Endothelial cell of umbilical vein (primary cell): ENCODE results near the gene MS4A7. TPM values are rescaled to one million over a fixed set of nuclear protein-coding genes. Genes with fewer than 3 reads are reported as not detected.

ENCODE experiments used
- BruUV-seq: library from RNA; stranded (reverse); fragments of 400-500 nt; replicated peaks from 2 replicates; lab custom pipeline; 2021; lab: Mats Ljungman, UMichigan
- CTCF ChIA-PET: fragments of 300-600, 350-600 bp; sonication (Branson Sonifier 250); formaldehyde crosslinking; loops from one replicate; lab custom pipeline; 2021; ENCODE audit warnings: antibody characterized with exemption, inconsistent platforms; lab: Charles Lee
- POLR2A ChIA-PET: fragments of 300-600, 350-600 bp; sonication (Branson Sonifier 250); formaldehyde crosslinking; loops from one replicate; lab custom pipeline; 2021; ENCODE audit warnings: antibody characterized with exemption, inconsistent platforms; lab: Charles Lee
- DNase-seq: peaks from one replicate; pipeline ENCODE4 v3.0.0-alpha.2; 2011; ENCODE audit warnings: low read depth, low spot score
- FAIRE-seq: peaks from 2 replicates; lab custom pipeline; 2011; peaks lifted over from hg19 to GRCh38; lab: Jason Lieb, UNC
- H2AFZ ChIP-seq: 2 replicates; pipeline ENCODE4 v1.6.0; 2012; ENCODE audit warnings: low read depth, low read length, control low read depth, inconsistent platforms
- H3K27ac ChIP-seq: 2 replicates; pipeline ENCODE4 v1.5.1; 2011; ENCODE audit warnings: low read depth, mild to moderate bottlenecking, control low read depth, low read length, moderate library complexity; ENCODE audit not compliant: insufficient read depth
- H3K27me3 ChIP-seq, 2 experiments: 2 replicates each; pipeline versions ENCODE4 v1.6.0 to v1.6.1; 2011; ENCODE audit warnings: low read length in 2 of 2, mixed read lengths in 1 of 2; ENCODE audit not compliant: control insufficient read depth in 2 of 2, insufficient read depth in 2 of 2
- H3K36me3 ChIP-seq, 2 experiments: 2 replicates in 1 of 2; 3 replicates in 1 of 2; pipeline ENCODE4 v1.5.1; 2011; ENCODE audit warnings: low read length in 2 of 2, mild to moderate bottlenecking in 1 of 2, moderate library complexity in 1 of 2; ENCODE audit not compliant: control insufficient read depth in 2 of 2, insufficient read depth in 2 of 2; ENCODE audit errors: extremely low read depth in 1 of 2
- H3K4me1 ChIP-seq: 3 replicates; pipeline ENCODE4 v1.5.1; 2011; ENCODE audit warnings: mild to moderate bottlenecking, low read length; ENCODE audit not compliant: control insufficient read depth, insufficient read depth; ENCODE audit errors: extremely low read depth
- H3K4me2 ChIP-seq: 2 replicates; pipeline ENCODE4 v1.6.1; 2011; ENCODE audit warnings: low read length, control low read depth, mixed read lengths; ENCODE audit not compliant: insufficient read depth
- H3K4me3 ChIP-seq, 3 experiments: fragments of 200-600 bp in 1 of 3; sonication (generic), shearing (Covaris generic) in 1 of 3; replicated peaks in 1 of 3; 2 replicates each; pipeline ENCODE4 v1.5.1; 2011 to 2016; ENCODE audit warnings: control low read depth in 3 of 3, low read length in 3 of 3, mild to moderate bottlenecking in 2 of 3, inconsistent platforms in 1 of 3, low read depth in 1 of 3, moderate library complexity in 1 of 3; ENCODE audit not compliant: insufficient read depth in 1 of 3
- H3K79me2 ChIP-seq: 2 replicates; pipeline ENCODE4 v1.6.0; 2012; ENCODE audit warnings: low read length, inconsistent platforms; ENCODE audit not compliant: control insufficient read depth, insufficient read depth
- H3K9ac ChIP-seq: replicated peaks from 2 replicates; pipeline ENCODE3; 2011; ENCODE audit warnings: low read length, control low read depth; ENCODE audit not compliant: insufficient read depth; ENCODE audit errors: extremely low read depth
- H3K9me1 ChIP-seq: replicated peaks from 3 replicates; pipeline ENCODE4 v1.6.0; 2011; ENCODE audit warnings: mild to moderate bottlenecking, low read length; ENCODE audit not compliant: control insufficient read depth, insufficient read depth; ENCODE audit errors: extremely low read depth
- H3K9me3 ChIP-seq: replicated peaks from 2 replicates; pipeline ENCODE4 v1.5.1; 2012; ENCODE audit warnings: low read length, inconsistent platforms; ENCODE audit not compliant: control insufficient read depth, insufficient read depth
- H4K20me1 ChIP-seq: replicated peaks from 2 replicates; pipeline ENCODE3; 2011; ENCODE audit warnings: mild to moderate bottlenecking, low read length; ENCODE audit not compliant: control insufficient read depth, insufficient read depth; ENCODE audit errors: extremely low read depth
- EZH2 ChIP-seq: IDR thresholded peaks from 2 replicates; pipeline ENCODE4 v1.6.1; 2012; ENCODE audit warnings: borderline replicate concordance, low read depth, mild to moderate bottlenecking, moderate library complexity, low read length, inconsistent platforms; ENCODE audit not compliant: severe bottlenecking
- FOS ChIP-seq: IDR thresholded peaks from 2 replicates; pipeline ENCODE4 v1.6.1; 2011; ENCODE audit warnings: mild to moderate bottlenecking, low read length, moderate library complexity, borderline replicate concordance; ENCODE audit not compliant: insufficient read depth
- GATA2 ChIP-seq: IDR thresholded peaks from 2 replicates; pipeline ENCODE4 v1.7.0; 2011; ENCODE audit warnings: low read depth, mild to moderate bottlenecking, moderate library complexity, mixed read lengths, low read length; ENCODE audit not compliant: insufficient read length, insufficient read depth
- JUN ChIP-seq: IDR thresholded peaks from 2 replicates; pipeline ENCODE4 v1.6.1; 2011; ENCODE audit warnings: borderline replicate concordance, low read depth; ENCODE audit not compliant: insufficient read length, insufficient read depth
- MAX ChIP-seq: IDR thresholded peaks from 2 replicates; pipeline ENCODE4 v1.6.1; 2011; ENCODE audit not compliant: insufficient read depth, insufficient read length
- MYC ChIP-seq: IDR thresholded peaks from one replicate; pipeline ENCODE4 v1.6.1; 2011; ENCODE audit warnings: mild to moderate bottlenecking, low read depth, low read length
- POLR2A ChIP-seq: IDR thresholded peaks from 2 replicates; pipeline ENCODE4 v1.6.1; 2012; ENCODE audit warnings: low read depth, mild to moderate bottlenecking, control low read depth, low read length
- POLR2AphosphoS5 ChIP-seq: IDR thresholded peaks from 2 replicates; pipeline ENCODE4 v1.6.1; 2012; ENCODE audit warnings: low read depth, mild to moderate bottlenecking, control low read depth, low read length, moderate library complexity; ENCODE audit not compliant: insufficient read depth
- dilution Hi-C: fragments of 300-500 bp; cut with MboI; formaldehyde crosslinking; loops from one replicate; pipeline ENCODE4 v1.15.0; 2019; ENCODE audit warnings: low sequenced_read_pairs; ENCODE audit not compliant: extremely low pct_ligation_motif_present
- intact Hi-C: fragments of 100-400 bp; cut with micrococcal nuclease; formaldehyde crosslinking; loops from one replicate; pipeline ENCODE4 v1.10.0; 2022
- polyA plus RNA-seq, 4 experiments: library from polyadenylated mRNA; depleted of rRNA in 3 of 4; stranded (reverse) in 3 of 4; unstranded in 1 of 4; fragments of >200 nt; gene quantifications; 2 replicates each; pipeline versions ENCODE4 v1.2.1 to v1.2.3, GENCODE V29; 2011 to 2012; ENCODE audit warnings: missing spikeins in 1 of 4
- total RNA-seq: library from RNA; stranded (reverse); gene quantifications from 2 replicates; pipeline ENCODE4 v1.2.3, GENCODE V29; 2021
- TF ChIP-seq, protein P1 (sequence below), 2 donors: IDR thresholded peaks; 1 replicate in 1 of 2; 2 replicates in 1 of 2; pipeline ENCODE4 v1.5.1; 2011; ENCODE audit warnings: low read length in 2 of 2, mild to moderate bottlenecking in 2 of 2, moderate library complexity in 2 of 2, control low read depth in 1 of 2, inconsistent platforms in 1 of 2, low read depth in 1 of 2; ENCODE audit not compliant: insufficient read depth in 1 of 2; ENCODE audit errors: extremely low read depth in 1 of 2

The MS4A7 gene
- total and polyA plus RNA-seq, 2 donors (not counting 3 experiments of a cell fraction or from before 2014, with no cell fraction given), result 0.04 TPM; not detected in 1

GRCh38 chr11:60367009-60367408, 11.3 kb upstream of the MS4A7 start:
- Histone ChIP-seq H3K36me3 (no peaks in the 10 kb centered on the region), H3K9me3 (no peaks in the 10 kb centered on the region), H3K27me3 (peaks cover 16 to 19% of the 10 kb centered on the region in 2 experiments), H3K4me1 (peaks cover 16% of the 10 kb centered on the region), H3K79me2 (no peaks in the 10 kb centered on the region), H2AFZ (no peak overlapping the region), H3K4me2 (no peak overlapping the region), H3K9ac (no peak overlapping the region), H3K27ac (no peak overlapping the region), H3K9me1 (no peaks in the 10 kb centered on the region), H4K20me1 (no peaks in the 10 kb centered on the region), H3K4me3 (no peak overlapping the region)
- no TSS peak for BruUV-seq
- dilution Hi-C loops, result no loop called here
- TF ChIP-seq MAX (no peak), FOS (no peak), MYC (no peak), POLR2A (no peak), POLR2AphosphoS5 (no peak), JUN (no peak), EZH2 (no peak), GATA2 (no peak)
- TF ChIP-seq, protein P1, sequence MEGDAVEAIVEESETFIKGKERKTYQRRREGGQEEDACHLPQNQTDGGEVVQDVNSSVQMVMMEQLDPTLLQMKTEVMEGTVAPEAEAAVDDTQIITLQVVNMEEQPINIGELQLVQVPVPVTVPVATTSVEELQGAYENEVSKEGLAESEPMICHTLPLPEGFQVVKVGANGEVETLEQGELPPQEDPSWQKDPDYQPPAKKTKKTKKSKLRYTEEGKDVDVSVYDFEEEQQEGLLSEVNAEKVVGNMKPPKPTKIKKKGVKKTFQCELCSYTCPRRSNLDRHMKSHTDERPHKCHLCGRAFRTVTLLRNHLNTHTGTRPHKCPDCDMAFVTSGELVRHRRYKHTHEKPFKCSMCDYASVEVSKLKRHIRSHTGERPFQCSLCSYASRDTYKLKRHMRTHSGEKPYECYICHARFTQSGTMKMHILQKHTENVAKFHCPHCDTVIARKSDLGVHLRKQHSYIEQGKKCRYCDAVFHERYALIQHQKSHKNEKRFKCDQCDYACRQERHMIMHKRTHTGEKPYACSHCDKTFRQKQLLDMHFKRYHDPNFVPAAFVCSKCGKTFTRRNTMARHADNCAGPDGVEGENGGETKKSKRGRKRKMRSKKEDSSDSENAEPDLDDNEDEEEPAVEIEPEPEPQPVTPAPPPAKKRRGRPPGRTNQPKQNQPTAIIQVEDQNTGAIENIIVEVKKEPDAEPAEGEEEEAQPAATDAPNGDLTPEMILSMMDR (IDR thresholded peaks at IDR 0.05; ENCODE audit: extremely low read depth in 1 of 2, insufficient read depth in 1 of 2, low read depth in 1 of 2, low read length in 2 of 2), result no peak
- ChIA-PET CTCF (interaction anchor here (1.8 to 6.9 kb wide), 2 partner anchors 101 to 252 kb away, joined by 5 to 147 read pairs; no protein-coding TSS in a partner anchor), POLR2A (no interaction called here)
- DNase-seq (no peak), FAIRE-seq (no peak)
- intact Hi-C loops, result no loop called here
